Stomach smooth muscle (tissue), 2 donors: Measurements from ENCODE around the gene OTUB1.

Experiments
- H3K27ac ChIP-seq: one replicate; pipeline ENCODE4 v1.7.0; 2013; ENCODE audit warnings: mild to moderate bottlenecking, low read length, inconsistent platforms
- H3K27me3 ChIP-seq, 2 donors: one replicate each; pipeline ENCODE4 v1.7.0; 2013; ENCODE audit warnings: low read length in 2 of 2; ENCODE audit not compliant: insufficient read depth in 2 of 2, control insufficient read depth in 1 of 2
- H3K36me3 ChIP-seq, 2 donors: one replicate each; pipeline ENCODE4 v1.7.0; 2013; ENCODE audit warnings: low read length in 2 of 2; ENCODE audit not compliant: control insufficient read depth in 2 of 2, insufficient read depth in 2 of 2
- H3K4me1 ChIP-seq: one replicate; pipeline ENCODE4 v1.7.0; 2013; ENCODE audit warnings: low read length; ENCODE audit not compliant: control insufficient read depth, insufficient read depth
- H3K4me3 ChIP-seq, 2 donors: one replicate each; pipeline ENCODE4 v1.7.0; 2013; ENCODE audit warnings: low read length in 2 of 2
- H3K9ac ChIP-seq, 2 donors: one replicate each; pipeline ENCODE4 v1.7.0; 2013; ENCODE audit warnings: low read length in 2 of 2, mild to moderate bottlenecking in 1 of 2
- H3K9me3 ChIP-seq, 2 donors: one replicate each; pipeline ENCODE4 v1.7.0; 2013; ENCODE audit warnings: low read length in 2 of 2; ENCODE audit not compliant: control insufficient read depth in 2 of 2
- donor health status: healthy.
- donor health status: Pancreatic carcinoma.

The OTUB1 gene

DNA sequence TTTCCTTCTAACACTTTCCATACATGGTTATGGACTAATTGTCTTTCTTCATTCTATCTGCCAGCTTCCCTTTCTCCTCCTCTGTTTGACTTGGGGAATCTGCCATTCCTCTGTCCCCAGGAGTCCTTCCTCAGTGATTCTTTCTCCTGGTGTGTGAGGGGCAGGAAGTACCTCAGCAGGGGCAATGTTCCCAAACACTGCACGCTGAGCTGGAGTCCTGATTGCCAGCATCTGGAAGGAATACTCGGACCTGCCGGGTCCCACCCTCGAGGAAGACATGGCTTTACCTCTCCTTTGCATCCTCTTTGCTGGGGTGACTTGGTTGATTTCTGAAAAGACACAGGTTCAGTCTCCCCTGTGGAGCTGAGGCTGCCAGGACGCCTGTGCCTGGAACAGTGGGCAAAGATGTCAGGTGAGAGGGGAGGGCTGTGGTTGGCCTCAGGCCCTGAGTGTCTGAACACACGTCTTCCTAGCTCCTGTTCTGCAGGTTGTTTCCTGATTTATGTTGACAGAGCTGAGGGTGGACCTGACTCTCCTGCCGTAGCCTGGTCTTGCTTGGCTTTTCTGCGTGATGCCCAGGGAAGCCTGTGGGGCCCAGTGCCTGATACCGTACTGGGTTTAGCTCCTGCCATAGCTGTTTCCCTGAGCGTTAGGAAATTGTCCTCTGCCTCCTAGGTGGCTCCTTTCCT is 7.5 kb upstream of the OTUB1 start:
- Histone ChIP-seq H3K9me3 (no peaks in the 10 kb centered on the region), H3K27me3 (no peaks in the 10 kb centered on the region), H3K36me3 (peaks cover 7 to 8% of the 10 kb centered on the region in 2 donors), H3K4me3 (no peak overlapping the region), H3K9ac (peak overlapping the region in 1 of 2 donors; percentile 21), H3K4me1 (peaks cover 27% of the 10 kb centered on the region), H3K27ac (no peak overlapping the region)

DNA sequence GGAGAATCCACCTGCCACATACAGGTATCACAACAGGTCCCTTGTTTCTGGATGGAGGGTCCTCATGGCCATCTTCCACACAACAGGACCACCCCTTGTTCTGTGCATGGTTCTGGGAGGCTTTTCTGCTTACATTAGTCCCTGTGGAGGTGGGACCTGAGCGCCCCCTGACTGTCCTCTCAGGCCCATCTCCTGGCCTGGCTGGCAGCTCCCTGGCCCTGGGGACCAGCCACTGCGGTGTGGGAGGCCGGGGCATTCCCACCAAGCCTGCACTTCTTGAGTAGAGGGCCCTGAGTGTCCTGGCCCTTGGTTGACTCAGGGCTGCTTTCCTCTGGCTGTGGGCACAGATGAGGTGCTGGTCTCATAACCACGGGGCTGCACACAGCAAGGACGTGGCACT is 6.8 kb upstream of the OTUB1 start:
- Histone ChIP-seq H3K4me1 (peaks cover 27% of the 10 kb centered on the region), H3K27ac (no peak overlapping the region), H3K4me3 (no peak overlapping the region), H3K9me3 (no peaks in the 10 kb centered on the region), H3K36me3 (peaks cover 7 to 8% of the 10 kb centered on the region in 2 donors), H3K9ac (no peak overlapping the region), H3K27me3 (no peaks in the 10 kb centered on the region)

DNA sequence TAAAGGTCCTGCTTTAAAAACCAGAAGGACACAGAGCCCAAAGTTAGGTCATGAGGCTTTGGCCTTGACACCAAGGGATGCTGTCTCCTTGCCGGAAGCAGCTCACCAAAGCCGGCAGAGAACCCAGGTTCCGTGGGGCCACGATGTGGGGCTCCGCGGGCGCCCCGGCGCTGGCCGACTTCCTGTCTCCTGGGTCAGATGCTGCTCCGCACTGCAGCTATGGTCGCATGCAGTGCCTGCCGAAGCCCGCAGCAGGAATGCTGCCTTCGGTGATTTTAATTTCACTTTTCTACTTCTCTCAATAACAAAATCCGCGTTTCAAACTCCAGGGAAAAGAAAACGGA is 454 bp upstream of the OTUB1 start:
- peak overlapping the region; percentile 84 to 86 for H3K9ac ChIP-seq
- H3K36me3 ChIP-seq: peaks cover 6 to 7% of the 10 kb centered on the region in 2 donors
- peaks cover 24% of the 10 kb centered on the region for H3K4me1 ChIP-seq
- peak overlapping the region; percentile 60 for H3K27ac ChIP-seq
- peak overlapping the region; percentile 69 to 92 for H3K4me3 ChIP-seq
- no peaks in the 10 kb centered on the region for H3K27me3 ChIP-seq
- H3K9me3 ChIP-seq: no peaks in the 10 kb centered on the region

DNA sequence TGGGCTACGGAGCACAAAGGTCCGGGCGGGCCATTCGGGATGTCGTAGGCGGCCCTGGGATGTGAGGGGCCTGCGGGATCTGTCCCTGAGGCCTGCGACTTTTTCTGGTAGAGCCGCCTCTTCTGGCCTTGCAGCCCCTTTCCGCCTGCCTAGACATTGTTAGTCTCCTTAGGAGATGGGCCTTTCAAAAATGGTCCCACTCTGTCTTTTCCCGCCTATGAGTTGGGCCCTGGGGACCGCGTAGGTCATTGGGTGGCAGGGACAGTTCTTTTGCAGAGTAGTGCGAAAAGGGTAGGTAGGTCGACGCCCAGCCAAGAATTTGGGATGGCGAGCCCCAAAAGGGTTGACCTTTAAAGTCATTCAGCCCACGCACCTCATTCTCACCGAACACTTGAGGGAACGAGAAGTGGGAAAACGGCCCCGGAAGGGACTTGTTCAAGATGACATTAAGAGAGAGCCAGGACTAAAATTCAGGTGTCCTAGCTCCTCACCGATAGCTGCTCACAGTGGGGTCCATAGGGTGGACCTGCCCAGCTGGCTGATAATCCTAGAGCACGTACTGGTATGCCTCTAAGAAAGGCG is 785 bp downstream of the OTUB1 start:
- peaks cover 9 to 15% of the 10 kb centered on the region in 2 donors for H3K36me3 ChIP-seq
- H3K9ac ChIP-seq: peak overlapping the region; percentile 84 to 86
- H3K4me1 ChIP-seq: peaks cover 22% of the 10 kb centered on the region
- H3K4me3 ChIP-seq: peak overlapping the region; percentile 69 to 92
- H3K9me3 ChIP-seq: no peaks in the 10 kb centered on the region
- peak overlapping the region; percentile 60 for H3K27ac ChIP-seq
- H3K27me3 ChIP-seq: no peaks in the 10 kb centered on the region

DNA sequence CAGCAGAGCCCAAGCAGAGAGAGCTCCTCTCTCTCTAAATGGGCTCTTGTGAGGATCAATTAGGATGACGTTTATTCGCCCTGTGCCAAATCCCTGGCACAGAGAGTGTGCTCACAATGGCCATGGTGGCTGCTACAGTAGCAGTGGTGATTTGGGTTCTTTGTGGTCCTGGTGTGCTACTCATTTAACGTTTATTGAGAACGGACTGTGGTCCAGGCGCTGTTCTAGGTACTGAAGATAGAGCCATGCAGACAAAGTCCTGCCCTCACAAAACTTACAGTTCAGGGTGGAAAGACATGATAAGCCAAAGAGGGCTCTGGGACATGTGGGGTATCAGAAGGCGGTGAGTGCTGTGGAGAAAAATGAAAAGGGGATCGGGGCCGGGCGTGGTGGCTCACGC is 5.3 kb downstream of the OTUB1 start:
- H3K4me1 ChIP-seq: peaks cover 16% of the 10 kb centered on the region
- H3K36me3 ChIP-seq: peaks cover 15 to 25% of the 10 kb centered on the region in 2 donors
- H3K9me3 ChIP-seq: no peaks in the 10 kb centered on the region
- H3K4me3 ChIP-seq: no peak overlapping the region
- H3K9ac ChIP-seq: no peak overlapping the region
- no peak overlapping the region for H3K27ac ChIP-seq
- no peaks in the 10 kb centered on the region for H3K27me3 ChIP-seq

DNA sequence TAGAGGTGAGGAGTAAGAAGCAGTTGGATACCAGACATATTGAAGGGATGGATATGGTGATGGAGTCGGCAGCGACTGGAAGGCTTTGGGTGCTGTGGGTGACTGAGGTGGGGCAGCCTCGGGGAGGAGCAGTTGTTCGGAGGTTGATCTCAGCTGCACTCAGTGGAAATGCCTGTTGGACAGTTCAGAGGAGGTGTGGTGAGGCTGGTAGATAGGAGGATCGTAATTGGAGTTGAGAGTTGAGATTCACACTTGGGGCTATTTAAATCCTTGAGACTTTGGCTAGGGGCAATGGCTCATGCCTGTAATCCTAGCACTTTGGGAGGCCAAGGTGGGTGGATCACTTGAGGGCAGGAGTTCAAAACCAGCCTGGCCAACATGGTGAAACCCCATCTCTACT is 6.9 kb downstream of the OTUB1 start:
- Histone ChIP-seq H3K4me3 (no peak overlapping the region), H3K9me3 (no peaks in the 10 kb centered on the region), H3K9ac (no peak overlapping the region), H3K36me3 (peaks cover 22 to 33% of the 10 kb centered on the region in 2 donors), H3K27me3 (no peaks in the 10 kb centered on the region), H3K27ac (no peak overlapping the region), H3K4me1 (peaks cover 2% of the 10 kb centered on the region)

DNA sequence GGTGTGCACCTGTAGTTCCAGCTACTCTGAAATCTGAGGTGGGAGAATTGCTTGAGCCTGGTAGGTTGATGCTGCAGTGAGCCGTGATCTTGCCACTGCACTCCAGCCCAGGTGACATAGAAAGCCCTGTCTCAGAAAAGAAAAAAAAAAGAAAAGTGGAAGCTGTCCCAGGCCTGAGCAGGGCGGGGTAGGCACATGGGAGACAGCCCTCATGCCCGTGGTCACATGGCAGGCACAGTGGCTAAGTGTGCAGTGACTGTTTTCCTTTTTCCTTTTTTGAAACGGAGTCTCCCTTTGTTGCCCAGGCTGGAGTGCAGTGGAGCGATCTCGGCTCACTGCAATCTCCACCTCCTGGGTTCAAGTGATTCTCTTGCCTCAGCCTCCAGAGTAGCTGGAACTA is 7.8 kb downstream of the OTUB1 start:
- Histone ChIP-seq H3K27me3 (no peaks in the 10 kb centered on the region), H3K9me3 (no peaks in the 10 kb centered on the region), H3K36me3 (peaks cover 18 to 30% of the 10 kb centered on the region in 2 donors), H3K9ac (no peak overlapping the region), H3K4me3 (no peak overlapping the region), H3K27ac (no peak overlapping the region), H3K4me1 (no peaks in the 10 kb centered on the region)

DNA sequence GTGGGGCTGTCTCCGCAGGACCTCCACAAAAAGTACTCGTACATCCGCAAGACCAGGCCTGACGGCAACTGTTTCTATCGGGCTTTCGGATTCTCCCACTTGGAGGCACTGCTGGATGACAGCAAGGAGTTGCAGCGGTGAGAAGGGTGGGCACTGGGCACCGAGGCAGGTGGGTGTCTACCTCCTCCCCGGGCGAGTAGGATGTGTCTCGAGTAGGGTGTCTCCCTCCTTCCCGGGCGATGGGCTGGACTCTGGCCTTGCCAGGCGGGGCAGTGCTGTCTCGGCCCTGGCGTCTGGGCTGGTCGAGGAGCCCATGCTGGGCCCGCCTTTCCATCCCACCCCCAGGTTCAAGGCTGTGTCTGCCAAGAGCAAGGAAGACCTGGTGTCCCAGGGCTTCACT is 10.3 kb downstream of the OTUB1 start:
- peaks cover 13 to 20% of the 10 kb centered on the region in 2 donors for H3K36me3 ChIP-seq
- no peak overlapping the region for H3K4me3 ChIP-seq
- no peak overlapping the region for H3K27ac ChIP-seq
- no peaks in the 10 kb centered on the region for H3K9me3 ChIP-seq
- no peaks in the 10 kb centered on the region for H3K27me3 ChIP-seq
- H3K9ac ChIP-seq: no peak overlapping the region
- peaks cover 18% of the 10 kb centered on the region for H3K4me1 ChIP-seq

DNA sequence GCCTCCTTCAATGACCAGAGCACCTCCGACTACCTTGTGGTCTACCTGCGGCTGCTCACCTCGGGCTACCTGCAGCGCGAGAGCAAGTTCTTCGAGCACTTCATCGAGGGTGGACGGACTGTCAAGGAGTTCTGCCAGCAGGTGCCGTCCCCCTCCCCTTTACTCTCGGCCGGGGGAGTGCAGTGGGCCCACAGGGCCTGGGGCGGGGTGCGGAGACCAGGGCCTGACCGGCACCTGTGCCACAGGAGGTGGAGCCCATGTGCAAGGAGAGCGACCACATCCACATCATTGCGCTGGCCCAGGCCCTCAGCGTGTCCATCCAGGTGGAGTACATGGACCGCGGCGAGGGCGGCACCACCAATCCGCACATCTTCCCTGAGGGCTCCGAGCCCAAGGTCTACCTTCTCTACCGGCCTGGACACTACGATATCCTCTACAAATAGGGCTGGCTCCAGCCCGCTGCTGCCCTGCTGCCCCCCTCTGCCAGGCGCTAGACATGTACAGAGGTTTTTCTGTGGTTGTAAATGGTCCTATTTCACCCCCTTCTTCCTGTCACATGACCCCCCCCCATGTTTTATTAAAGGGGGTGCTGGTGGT is 11.0 kb downstream of the OTUB1 start:
- Histone ChIP-seq H3K9ac (no peak overlapping the region), H3K36me3 (peaks cover 13 to 18% of the 10 kb centered on the region in 2 donors)

DNA sequence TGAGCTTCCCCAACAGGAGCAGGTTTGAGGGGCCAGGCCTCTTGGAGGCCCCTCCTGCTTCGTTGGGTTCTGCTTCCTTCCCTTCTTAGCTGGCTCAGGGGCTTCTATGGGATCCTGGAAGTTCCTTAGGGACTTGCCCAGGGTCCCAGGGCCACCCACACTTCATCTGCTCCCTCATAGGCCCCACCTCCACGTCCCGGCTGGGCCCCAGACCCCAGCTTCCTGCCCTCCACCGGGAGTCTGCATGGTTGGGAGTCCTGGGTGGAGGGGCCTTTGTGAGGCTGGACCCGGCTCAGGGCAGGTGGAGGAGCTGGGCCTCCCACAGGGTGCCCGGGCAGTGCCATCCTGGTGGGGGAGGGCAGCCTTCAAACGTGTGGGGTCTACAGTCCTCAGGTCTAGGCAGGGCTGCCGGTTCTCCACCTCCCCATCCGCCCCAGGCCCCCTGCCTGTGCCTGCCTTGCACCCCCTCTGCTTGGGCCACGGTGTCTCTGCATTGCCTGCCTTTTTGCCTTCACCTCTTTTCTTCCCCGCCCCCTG is 11.6 kb downstream of the OTUB1 start:
- peaks cover 13 to 17% of the 10 kb centered on the region in 2 donors for H3K36me3 ChIP-seq
- H3K4me1 ChIP-seq: peaks cover 25% of the 10 kb centered on the region
- no peak overlapping the region for H3K27ac ChIP-seq
- no peaks in the 10 kb centered on the region for H3K27me3 ChIP-seq
- no peak overlapping the region for H3K4me3 ChIP-seq
- no peak overlapping the region for H3K9ac ChIP-seq
- H3K9me3 ChIP-seq: no peaks in the 10 kb centered on the region

More for the DNA sequence above, 11.0 kb downstream of the OTUB1 start:
- no peaks in the 10 kb centered on the region for H3K27me3 ChIP-seq
- peaks cover 23% of the 10 kb centered on the region for H3K4me1 ChIP-seq
- H3K4me3 ChIP-seq: no peak overlapping the region
- H3K9me3 ChIP-seq: no peaks in the 10 kb centered on the region
- no peak overlapping the region for H3K27ac ChIP-seq
